Epidermal melanocyte (primary cell): ENCODE data around the gene SKP2.
A peak's percentile ranks its signal among the peaks of the same experiment; 100 is the strongest.
"Not testable (repeated sequence)": the region's sequence is repeated elsewhere in the genome, so short reads cannot be mapped to it uniquely, and the experiment has no call there.

Experiments used
- DNase-seq: peaks from one replicate; pipeline ENCODE4 v3.0.0; 2011; ENCODE audit warnings: low spot score; ENCODE audit not compliant: insufficient read length

SKP2 gene

GRCh38 chr5:36156619-36157018, 4.7 kb downstream of the SKP2 start:
- DNase-seq, result no peak

GRCh38 chr5:36158144-36158543, 6.2 kb downstream of the SKP2 start:
- no peak for DNase-seq

- no peak for DNase-seq
These were observed 8.7 kb downstream of the SKP2 start for GRCh38 chr5:36160617-36161016.

- no peak for DNase-seq
These were observed 9.4 kb downstream of the SKP2 start for GRCh38 chr5:36161361-36161760.

GRCh38 chr5:36162810-36163486, 11.0 kb downstream of the SKP2 start:
- DNase-seq, result no peak

- no peak for DNase-seq
These were observed 12.6 kb downstream of the SKP2 start for GRCh38 chr5:36164461-36164860.

- no peak for DNase-seq
These were observed 16.8 kb downstream of the SKP2 start for GRCh38 chr5:36168737-36169136.

- no peak for DNase-seq
These were observed 19.0 kb downstream of the SKP2 start for GRCh38 chr5:36170832-36171424.

- no peak for DNase-seq
These were observed 20.7 kb downstream of the SKP2 start for GRCh38 chr5:36172599-36172998.

- no peak for DNase-seq
These were observed 21.5 kb downstream of the SKP2 start for GRCh38 chr5:36173426-36173825.

- no peak for DNase-seq
These were observed 22.2 kb downstream of the SKP2 start for GRCh38 chr5:36174119-36174518.

GRCh38 chr5:36175043-36175442, 23.1 kb downstream of the SKP2 start:
- no peak for DNase-seq

GRCh38 chr5:36177154-36177553, 25.2 kb downstream of the SKP2 start:
- DNase-seq, result no peak

GRCh38 chr5:36177715-36178523, 26.0 kb downstream of the SKP2 start:
- peak; percentile 34 for DNase-seq

- DNase-seq, result no peak
These were observed 26.6 kb downstream of the SKP2 start for GRCh38 chr5:36178524-36178890.

GRCh38 chr5:36179950-36180349, 28.0 kb downstream of the SKP2 start:
- no peak for DNase-seq

GRCh38 chr5:36180556-36181350, 28.8 kb downstream of the SKP2 start:
- DNase-seq, result no peak

- no peak for DNase-seq
These were observed 29.9 kb downstream of the SKP2 start for GRCh38 chr5:36181774-36182173.

GRCh38 chr5:36184408-36184807, 32.5 kb downstream of the SKP2 start:
- DNase-seq, result not testable (repeated sequence)

GRCh38 chr5:36193746-36194145, 41.8 kb downstream of the SKP2 start:
- no peak for DNase-seq

- no peak for DNase-seq
These were observed 46.4 kb downstream of the SKP2 start for GRCh38 chr5:36198281-36198680.

- DNase-seq, result not testable (repeated sequence)
These were observed 46.9 kb downstream of the SKP2 start for GRCh38 chr5:36198783-36199182.
